OCI-LY1 (cell line): ENCODE data around the gene IGFBP4.

ENCODE experiments used
- H2AFZ ChIP-seq: fragments of 200-600 bp; sonication (generic), shearing (Covaris generic); 2 replicates; pipeline ENCODE4 v1.6.0; 2014; ENCODE audit warnings: antibody characterized with exemption, mild to moderate bottlenecking, low read length
- H3F3A ChIP-seq: fragments of 200-600 bp; sonication (generic), shearing (Covaris generic); 2 replicates; pipeline ENCODE4 v1.6.0; 2014; ENCODE audit warnings: mild to moderate bottlenecking, antibody characterized with exemption, low read length, moderate library complexity; ENCODE audit not compliant: insufficient read depth
- H3K27ac ChIP-seq: fragments of 200-600 bp; sonication (generic); 2 replicates; pipeline ENCODE4 v1.5.1; 2014; ENCODE audit warnings: low read length, mixed run types, mild to moderate bottlenecking, low read depth; ENCODE audit not compliant: poor library complexity, severe bottlenecking
- H3K27me3 ChIP-seq: fragments of 200-600 bp; sonication (generic); 2 replicates; pipeline ENCODE4 v1.6.0; 2014; ENCODE audit warnings: antibody characterized with exemption, mild to moderate bottlenecking, low read length, moderate library complexity; ENCODE audit not compliant: insufficient read depth
- H3K36me3 ChIP-seq: fragments of 200-600 bp; sonication (generic); 2 replicates; pipeline ENCODE4 v1.6.1; 2014; ENCODE audit warnings: mild to moderate bottlenecking, antibody characterized with exemption, low read length, moderate library complexity, mixed read lengths; ENCODE audit not compliant: insufficient read depth
- H3K4me1 ChIP-seq: fragments of 200-600 bp; sonication (generic); 2 replicates; pipeline ENCODE4 v1.5.1; 2014; ENCODE audit warnings: mild to moderate bottlenecking, low read length, moderate library complexity; ENCODE audit not compliant: insufficient read depth, severe bottlenecking
- H3K4me2 ChIP-seq: fragments of 200-600 bp; sonication (generic), shearing (Covaris generic); 2 replicates; pipeline ENCODE4 v1.6.1; 2014; ENCODE audit warnings: low read length
- H3K4me3 ChIP-seq: fragments of 200-600 bp; sonication (generic); 2 replicates; pipeline ENCODE4 v1.5.1; 2014; ENCODE audit warnings: low read length, low read depth, mild to moderate bottlenecking, mixed read lengths; ENCODE audit not compliant: poor library complexity, severe bottlenecking
- H3K79me2 ChIP-seq: fragments of 200-600 bp; shearing (Covaris generic); 2 replicates; pipeline ENCODE4 v1.6.1; 2016; ENCODE audit warnings: mixed run types, low read length, mixed read lengths; ENCODE audit not compliant: insufficient read depth
- H3K9ac ChIP-seq: fragments of 200-600 bp; sonication (generic), shearing (Covaris generic); 2 replicates; pipeline ENCODE4 v1.6.1; 2014; ENCODE audit warnings: mild to moderate bottlenecking, low read length, mixed read lengths
- H3K9me2 ChIP-seq: fragments of 200-600 bp; sonication (generic), shearing (Covaris generic); 2 replicates; pipeline ENCODE4 v1.6.1; 2014; ENCODE audit warnings: low read depth, mild to moderate bottlenecking, low read length, mixed read lengths
- H3K9me3 ChIP-seq: fragments of 200-600 bp; shearing (Covaris generic); 2 replicates; pipeline ENCODE4 v1.6.1; 2014; ENCODE audit warnings: low read length, mixed read lengths
- H4K20me1 ChIP-seq: fragments of 200-600 bp; sonication (generic), shearing (Covaris generic); 2 replicates; pipeline ENCODE4 v1.6.0; 2016; ENCODE audit warnings: mild to moderate bottlenecking, low read length; ENCODE audit not compliant: insufficient read depth
- EZH2 ChIP-seq: fragments of 200-600 bp; sonication (generic), shearing (Covaris generic); IDR thresholded peaks from 2 replicates; pipeline ENCODE4 v1.8.0; 2017; ENCODE audit warnings: borderline replicate concordance, mixed run types, mild to moderate bottlenecking, antibody characterized with exemption, low read length, moderate library complexity, mixed read lengths
- TF ChIP-seq, protein P1 (sequence below): fragments of 200-600 bp; sonication (generic), shearing (Covaris generic); IDR thresholded peaks from 2 replicates; pipeline ENCODE4 v1.5.1; 2017; ENCODE audit warnings: mild to moderate bottlenecking, antibody characterized with exemption, low read length, moderate library complexity, mixed read lengths

Gene IGFBP4

DNA sequence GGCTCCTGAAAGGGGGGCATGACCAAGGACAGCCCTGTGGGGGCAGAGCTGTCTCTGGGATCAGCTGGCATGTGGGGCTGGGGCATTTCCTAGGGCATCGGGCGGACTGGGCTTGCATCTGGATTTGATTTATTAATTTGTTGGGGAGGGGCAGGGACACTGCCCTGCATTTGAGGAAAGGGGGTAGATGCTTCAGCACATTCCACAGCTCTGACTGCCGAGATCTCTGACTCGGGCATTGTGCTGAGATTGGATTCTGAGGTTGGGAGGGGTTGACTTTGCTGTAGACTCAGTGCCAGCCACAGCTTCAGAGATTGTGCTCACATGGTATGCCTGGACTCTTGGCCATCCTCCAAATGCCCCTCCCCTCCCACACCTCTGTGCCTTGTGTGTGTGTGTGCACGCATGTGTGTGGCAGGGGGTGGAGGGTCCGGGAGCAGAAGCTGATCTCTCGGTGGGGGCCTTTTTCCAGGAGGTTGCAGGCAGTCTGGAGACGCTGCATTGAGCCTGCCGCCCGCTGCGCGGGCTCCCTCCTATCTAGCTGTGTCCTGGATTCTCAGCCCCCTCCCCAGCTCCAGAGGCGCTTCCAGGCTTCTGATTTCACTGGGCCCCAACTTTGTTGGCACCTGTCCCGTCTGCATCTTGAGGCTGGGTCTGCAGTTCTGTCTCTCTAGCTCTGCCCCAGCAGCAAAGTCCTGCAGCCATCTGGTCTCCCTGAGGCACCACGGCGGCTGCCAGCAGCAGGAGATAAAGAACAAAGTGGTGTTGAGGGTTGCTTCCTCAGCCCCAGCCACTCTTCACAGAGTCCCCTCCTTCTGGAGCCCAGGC, 14.9 kb downstream of the IGFBP4 start:
- Histone ChIP-seq H3K4me2 (no peak overlapping the region), H4K20me1 (no peaks in the 10 kb centered on the region), H3K9me2 (no peaks in the 10 kb centered on the region), H3K79me2 (no peaks in the 10 kb centered on the region), H3K9me3 (no peaks in the 10 kb centered on the region), H3K27me3 (peaks cover 6% of the 10 kb centered on the region), H3K36me3 (no peaks in the 10 kb centered on the region), H3K4me1 (no peaks in the 10 kb centered on the region), H3K27ac (no peak overlapping the region), H2AFZ (no peak overlapping the region), H3F3A (no peaks in the 10 kb centered on the region), H3K4me3 (no peak overlapping the region), H3K9ac (no peak overlapping the region)
- TF ChIP-seq EZH2: no peak
- TF ChIP-seq, protein P1, sequence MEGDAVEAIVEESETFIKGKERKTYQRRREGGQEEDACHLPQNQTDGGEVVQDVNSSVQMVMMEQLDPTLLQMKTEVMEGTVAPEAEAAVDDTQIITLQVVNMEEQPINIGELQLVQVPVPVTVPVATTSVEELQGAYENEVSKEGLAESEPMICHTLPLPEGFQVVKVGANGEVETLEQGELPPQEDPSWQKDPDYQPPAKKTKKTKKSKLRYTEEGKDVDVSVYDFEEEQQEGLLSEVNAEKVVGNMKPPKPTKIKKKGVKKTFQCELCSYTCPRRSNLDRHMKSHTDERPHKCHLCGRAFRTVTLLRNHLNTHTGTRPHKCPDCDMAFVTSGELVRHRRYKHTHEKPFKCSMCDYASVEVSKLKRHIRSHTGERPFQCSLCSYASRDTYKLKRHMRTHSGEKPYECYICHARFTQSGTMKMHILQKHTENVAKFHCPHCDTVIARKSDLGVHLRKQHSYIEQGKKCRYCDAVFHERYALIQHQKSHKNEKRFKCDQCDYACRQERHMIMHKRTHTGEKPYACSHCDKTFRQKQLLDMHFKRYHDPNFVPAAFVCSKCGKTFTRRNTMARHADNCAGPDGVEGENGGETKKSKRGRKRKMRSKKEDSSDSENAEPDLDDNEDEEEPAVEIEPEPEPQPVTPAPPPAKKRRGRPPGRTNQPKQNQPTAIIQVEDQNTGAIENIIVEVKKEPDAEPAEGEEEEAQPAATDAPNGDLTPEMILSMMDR: no peak

- Histone ChIP-seq H3K9me3 (no peaks in the 10 kb centered on the region), H3K9ac (no peak overlapping the region), H3K4me1 (no peaks in the 10 kb centered on the region), H3K79me2 (no peaks in the 10 kb centered on the region), H3K27ac (no peak overlapping the region), H3K36me3 (no peaks in the 10 kb centered on the region), H3K4me2 (no peak overlapping the region), H2AFZ (no peak overlapping the region), H3K4me3 (no peak overlapping the region), H3K9me2 (no peaks in the 10 kb centered on the region), H4K20me1 (no peaks in the 10 kb centered on the region), H3K27me3 (peaks cover 6% of the 10 kb centered on the region), H3F3A (no peaks in the 10 kb centered on the region)
- no peak for TF ChIP-seq EZH2
- TF ChIP-seq, protein P1: no peak
Observed at GRCh38 chr17:40458851-40459482, 15.7 kb downstream of the IGFBP4 start.

DNA sequence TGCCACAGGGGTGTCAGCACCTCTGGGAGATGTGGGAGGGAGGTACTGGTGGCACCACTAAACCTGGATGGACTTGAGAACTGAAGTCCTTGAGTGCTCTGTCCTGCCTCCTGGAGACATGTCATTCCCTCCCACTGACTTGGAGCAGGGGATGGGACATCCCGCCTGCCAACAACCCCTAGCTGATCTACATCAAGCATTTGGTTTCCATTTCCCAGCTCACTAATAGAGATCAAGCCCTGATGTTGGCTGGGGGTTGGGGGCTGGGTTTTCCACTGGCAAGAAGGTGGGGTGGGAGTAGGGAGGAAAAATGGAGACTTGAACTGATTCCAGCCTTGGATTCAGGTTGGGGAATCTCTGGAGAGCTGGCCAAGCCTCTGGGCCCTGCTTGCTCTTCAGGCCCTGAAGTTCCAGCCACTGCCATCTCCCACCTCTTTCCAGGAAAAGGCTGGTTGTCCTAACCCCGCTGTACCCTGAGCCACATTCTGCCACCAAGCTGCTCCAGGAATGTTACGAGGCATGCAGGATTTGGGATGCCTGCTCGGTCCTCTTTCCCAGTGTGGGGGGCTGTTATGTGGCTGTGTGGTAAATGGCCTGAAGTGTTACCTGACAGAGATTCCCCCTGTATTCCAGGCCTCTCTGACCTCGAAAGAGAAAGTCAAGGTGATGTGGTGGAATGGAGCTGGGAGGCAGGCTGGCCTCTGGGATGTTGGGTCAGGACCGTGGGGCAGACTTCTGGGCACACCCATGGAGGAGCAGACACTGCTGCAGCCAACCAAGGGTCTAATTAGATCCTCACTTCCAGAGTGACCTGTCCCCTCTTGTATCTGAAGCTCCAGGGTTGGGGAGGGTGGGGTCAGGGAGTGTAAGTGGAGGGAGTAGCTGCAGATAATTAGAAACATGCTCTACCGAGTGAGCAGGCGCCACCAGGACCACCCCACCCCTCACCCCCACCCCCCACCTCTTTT, 16.7 kb downstream of the IGFBP4 start:
- Histone ChIP-seq H3K9ac (no peak overlapping the region), H3K9me2 (no peaks in the 10 kb centered on the region), H4K20me1 (no peaks in the 10 kb centered on the region), H3K36me3 (no peaks in the 10 kb centered on the region), H3K4me1 (no peaks in the 10 kb centered on the region), H2AFZ (no peak overlapping the region), H3F3A (no peaks in the 10 kb centered on the region), H3K4me2 (no peak overlapping the region), H3K27ac (no peak overlapping the region), H3K4me3 (no peak overlapping the region), H3K9me3 (no peaks in the 10 kb centered on the region), H3K79me2 (no peaks in the 10 kb centered on the region), H3K27me3 (no peaks in the 10 kb centered on the region)
- no peak for TF ChIP-seq EZH2
- TF ChIP-seq, protein P1: no peak
